T-helper 17 cell (primary cell): ENCODE measurements around the gene OR2T33. TPM values are rescaled to one million over a fixed set of nuclear protein-coding genes. Genes with fewer than 3 reads are reported as not detected.
A peak's percentile ranks its signal among the peaks of the same experiment; 100 is the strongest.
"Not testable (repeated sequence)": the region's sequence is repeated elsewhere in the genome, so short reads cannot be mapped to it uniquely, and the experiment has no call there.

Source experiments
- ATAC-seq: fragments of 150-1000 bp; cut with Tn5 transposase; 2 replicates; pipeline ENCODE4 v1.10.0; 2021; ENCODE audit warnings: mild to moderate bottlenecking, moderate library complexity
- DNase-seq, 3 donors: peaks; one replicate each; pipeline versions ENCODE4 v3.0.0 to v3.0.0-alpha.2; 2020 to 2021
- H3K9me3 ChIP-seq: one replicate; pipeline ENCODE4 v1.7.0; 2013; ENCODE audit warnings: low read length, mild to moderate bottlenecking; ENCODE audit not compliant: control insufficient read depth, poor library complexity, severe bottlenecking
- H3K27ac Mint-ChIP-seq: one replicate; pipeline ENCODE4 v1.8.0; 2022; ENCODE audit warnings: mild to moderate bottlenecking, moderate library complexity, mixed read lengths
- H3K27me3 Mint-ChIP-seq: one replicate; pipeline ENCODE4 v1.8.0; 2022; ENCODE audit warnings: mixed read lengths
- H3K36me3 Mint-ChIP-seq: one replicate; pipeline ENCODE4 v1.8.0; 2022; ENCODE audit warnings: low read depth, mixed read lengths
- H3K4me1 Mint-ChIP-seq: one replicate; pipeline ENCODE4 v1.8.0; 2022; ENCODE audit warnings: mild to moderate bottlenecking, mixed read lengths
- H3K4me3 Mint-ChIP-seq: one replicate; pipeline ENCODE4 v1.8.0; 2022; ENCODE audit warnings: mild to moderate bottlenecking, moderate library complexity, mixed read lengths
- total RNA-seq, 4 donors: library from RNA in 2 of 4; stranded (reverse) in 2 of 4; gene quantifications; one replicate each; pipeline ENCODE4 v1.2.3 and lab custom pipeline; 2022 to 2026

The OR2T33 gene
- total RNA-seq (not detected), total RNA-seq (lab: John Stamatoyannopoulos, UW) (0 reads per million in 2 donors)

GRCh38 chr1:248277876-248278275 is at the start of gene OR2T33:
OR2T33 (minus strand) TSS chr1:248277976; CDS start chr1:248273814, 4,162 bp downstream.
- DNase-seq, result no peak
- Mint-ChIP-seq H3K4me1 (no peaks in the 10 kb centered on the region), H3K36me3 (peaks cover 3% of the 10 kb centered on the region), H3K27ac (no peak within 1 kb of the TSS), H3K27me3 (peaks cover 4% of the 10 kb centered on the region), H3K4me3 (no peak within 1 kb of the TSS)
- no peak for ATAC-seq
- no peaks in the 10 kb centered on the region for H3K9me3 ChIP-seq

GRCh38 chr1:248324468-248324867 is 46.7 kb upstream of the OR2T33 start, which contains the start of gene OR2M7:
OR2M7 (minus strand) TSS chr1:248324568; CDS start chr1:248324568, 0 bp downstream.
- ATAC-seq (no peak), DNase-seq (no peak)
- no peaks in the 10 kb centered on the region for H3K4me1 Mint-ChIP-seq
- no peaks in the 10 kb centered on the region for H3K9me3 ChIP-seq
- no peaks in the 10 kb centered on the region for H3K27me3 Mint-ChIP-seq
- H3K27ac Mint-ChIP-seq, result no peak within 1 kb of the TSS
- H3K36me3 Mint-ChIP-seq, result no peaks in the 10 kb centered on the region
- no peak within 1 kb of the TSS for H3K4me3 Mint-ChIP-seq

GRCh38 chr1:248316796-248317195 is 39.0 kb upstream of the OR2T33 start:
- no peak overlapping the region for H3K27ac Mint-ChIP-seq
- no peaks in the 10 kb centered on the region for H3K36me3 Mint-ChIP-seq
- H3K4me1 Mint-ChIP-seq, result no peaks in the 10 kb centered on the region
- no peak overlapping the region for H3K4me3 Mint-ChIP-seq
- ATAC-seq (no peak), DNase-seq (no peak)
- no peaks in the 10 kb centered on the region for H3K9me3 ChIP-seq
- no peaks in the 10 kb centered on the region for H3K27me3 Mint-ChIP-seq

GRCh38 chr1:248306740-248307139 is 29.0 kb upstream of the OR2T33 start:
- DNase-seq, H3K4me3 Mint-ChIP-seq, ATAC-seq, H3K27me3 Mint-ChIP-seq, H3K36me3 Mint-ChIP-seq, H3K27ac Mint-ChIP-seq, H3K9me3 ChIP-seq, H3K4me1 Mint-ChIP-seq: not testable (repeated sequence)

GRCh38 chr1:248306103-248306502 is 28.3 kb upstream of the OR2T33 start:
- H3K9me3 ChIP-seq, result no peaks in the 10 kb centered on the region
- Mint-ChIP-seq H3K4me3 (no peak overlapping the region), H3K27me3 (no peaks in the 10 kb centered on the region), H3K4me1 (no peaks in the 10 kb centered on the region), H3K36me3 (no peaks in the 10 kb centered on the region), H3K27ac (no peak overlapping the region)
- no peak for DNase-seq
- no peak for ATAC-seq

GRCh38 chr1:248305672-248306071 is 27.9 kb upstream of the OR2T33 start:
- not testable (repeated sequence) for H3K27ac Mint-ChIP-seq, H3K27me3 Mint-ChIP-seq, ATAC-seq, DNase-seq, H3K4me3 Mint-ChIP-seq, H3K9me3 ChIP-seq, H3K36me3 Mint-ChIP-seq, H3K4me1 Mint-ChIP-seq

GRCh38 chr1:248303324-248303723 is 25.5 kb upstream of the OR2T33 start, which contains the start of gene OR2T12:
OR2T12 (minus strand) TSS chr1:248303424; CDS start chr1:248295578, 7,846 bp downstream.
- no peaks in the 10 kb centered on the region for H3K9me3 ChIP-seq
- no peaks in the 10 kb centered on the region for H3K27me3 Mint-ChIP-seq
- H3K4me1 Mint-ChIP-seq, result no peaks in the 10 kb centered on the region
- no peak within 1 kb of the TSS for H3K27ac Mint-ChIP-seq
- no peak within 1 kb of the TSS for H3K4me3 Mint-ChIP-seq
- no peaks in the 10 kb centered on the region for H3K36me3 Mint-ChIP-seq
- ATAC-seq (no peak), DNase-seq (no peak)

GRCh38 chr1:248288391-248288790 is 10.6 kb upstream of the OR2T33 start:
- Mint-ChIP-seq H3K4me1 (no peaks in the 10 kb centered on the region), H3K36me3 (no peaks in the 10 kb centered on the region), H3K4me3 (no peak overlapping the region), H3K27ac (no peak overlapping the region), H3K27me3 (no peaks in the 10 kb centered on the region)
- ATAC-seq, result no peak
- DNase-seq, result no peak
- no peaks in the 10 kb centered on the region for H3K9me3 ChIP-seq

- ATAC-seq, H3K27ac Mint-ChIP-seq, H3K36me3 Mint-ChIP-seq, H3K27me3 Mint-ChIP-seq, H3K4me3 Mint-ChIP-seq, H3K9me3 ChIP-seq, H3K4me1 Mint-ChIP-seq, DNase-seq: not testable (repeated sequence)
These were observed 4.6 kb downstream of the OR2T33 start for GRCh38 chr1:248273225-248273624.

- Mint-ChIP-seq H3K27ac (no peak overlapping the region), H3K4me3 (no peak overlapping the region), H3K36me3 (no peaks in the 10 kb centered on the region), H3K27me3 (no peaks in the 10 kb centered on the region), H3K4me1 (no peaks in the 10 kb centered on the region)
- DNase-seq, result no peak
- no peaks in the 10 kb centered on the region for H3K9me3 ChIP-seq
- no peak for ATAC-seq
These were observed 9.6 kb downstream of the OR2T33 start for GRCh38 chr1:248268178-248268577.

- H3K27me3 Mint-ChIP-seq, H3K9me3 ChIP-seq, ATAC-seq, H3K27ac Mint-ChIP-seq, H3K4me1 Mint-ChIP-seq, DNase-seq, H3K4me3 Mint-ChIP-seq, H3K36me3 Mint-ChIP-seq: not testable (repeated sequence)
These were observed 18.5 kb downstream of the OR2T33 start for GRCh38 chr1:248259309-248259708.

GRCh38 chr1:248243204-248243603 is 34.6 kb downstream of the OR2T33 start:
- H3K27ac Mint-ChIP-seq, result no peak overlapping the region
- ATAC-seq, result peak; percentile 47
- peak overlapping the region; percentile 15 for H3K4me3 Mint-ChIP-seq
- H3K4me1 Mint-ChIP-seq, result peaks cover 3% of the 10 kb centered on the region
- H3K36me3 Mint-ChIP-seq, result no peaks in the 10 kb centered on the region
- H3K27me3 Mint-ChIP-seq, result peaks cover 26% of the 10 kb centered on the region
- no peaks in the 10 kb centered on the region for H3K9me3 ChIP-seq
- DNase-seq, result no peak

- Mint-ChIP-seq H3K27ac (no peak overlapping the region), H3K4me3 (no peak overlapping the region), H3K27me3 (peaks cover 15% of the 10 kb centered on the region), H3K4me1 (peaks cover 3% of the 10 kb centered on the region), H3K36me3 (no peaks in the 10 kb centered on the region)
- DNase-seq (no peak), ATAC-seq (no peak)
- H3K9me3 ChIP-seq, result no peaks in the 10 kb centered on the region
These were observed 38.3 kb downstream of the OR2T33 start for GRCh38 chr1:248239478-248239877.

- Mint-ChIP-seq H3K36me3 (no peaks in the 10 kb centered on the region), H3K4me3 (no peak within 1 kb of the TSS), H3K27ac (no peak within 1 kb of the TSS), H3K27me3 (no peaks in the 10 kb centered on the region), H3K4me1 (no peaks in the 10 kb centered on the region)
- no peaks in the 10 kb centered on the region for H3K9me3 ChIP-seq
- ATAC-seq, result no peak
- no peak for DNase-seq
These were observed 46.7 kb downstream of the OR2T33 start, which contains the start of gene OR2M4 for GRCh38 chr1:248231117-248231516. OR2M4 (plus strand) TSS chr1:248231417; CDS start chr1:248238929, 7,512 bp downstream.
